ENCODE results near the gene AEBP2.

AEBP2 gene

DNA sequence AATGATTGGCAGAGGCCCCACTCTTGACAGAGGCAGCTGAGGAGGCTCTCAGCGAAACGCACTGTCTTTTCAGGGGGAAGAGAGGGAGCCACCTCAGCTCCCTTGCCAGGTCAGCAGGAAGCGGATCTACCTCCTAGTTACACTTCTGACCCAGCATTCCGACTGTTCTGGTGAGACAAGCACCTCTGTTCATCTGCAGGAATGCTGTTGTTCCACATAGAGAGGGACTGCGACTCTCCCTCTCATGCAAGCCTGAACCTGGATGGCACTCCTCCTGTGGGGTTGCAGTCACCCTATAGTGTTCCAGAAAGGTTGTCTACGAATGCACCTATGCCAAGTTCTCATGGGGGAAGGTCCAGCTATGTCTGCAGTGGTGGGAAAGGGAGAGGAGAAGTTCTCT is 37.1 kb upstream of the AEBP2 start:
- in situ Hi-C loops (cut with MboI; ENCODE audit: low sequenced_read_pairs, unreplicated experiment) = no loop called here
- TF ChIP-seq, protein P1, sequence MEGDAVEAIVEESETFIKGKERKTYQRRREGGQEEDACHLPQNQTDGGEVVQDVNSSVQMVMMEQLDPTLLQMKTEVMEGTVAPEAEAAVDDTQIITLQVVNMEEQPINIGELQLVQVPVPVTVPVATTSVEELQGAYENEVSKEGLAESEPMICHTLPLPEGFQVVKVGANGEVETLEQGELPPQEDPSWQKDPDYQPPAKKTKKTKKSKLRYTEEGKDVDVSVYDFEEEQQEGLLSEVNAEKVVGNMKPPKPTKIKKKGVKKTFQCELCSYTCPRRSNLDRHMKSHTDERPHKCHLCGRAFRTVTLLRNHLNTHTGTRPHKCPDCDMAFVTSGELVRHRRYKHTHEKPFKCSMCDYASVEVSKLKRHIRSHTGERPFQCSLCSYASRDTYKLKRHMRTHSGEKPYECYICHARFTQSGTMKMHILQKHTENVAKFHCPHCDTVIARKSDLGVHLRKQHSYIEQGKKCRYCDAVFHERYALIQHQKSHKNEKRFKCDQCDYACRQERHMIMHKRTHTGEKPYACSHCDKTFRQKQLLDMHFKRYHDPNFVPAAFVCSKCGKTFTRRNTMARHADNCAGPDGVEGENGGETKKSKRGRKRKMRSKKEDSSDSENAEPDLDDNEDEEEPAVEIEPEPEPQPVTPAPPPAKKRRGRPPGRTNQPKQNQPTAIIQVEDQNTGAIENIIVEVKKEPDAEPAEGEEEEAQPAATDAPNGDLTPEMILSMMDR (IDR thresholded peaks at IDR 0.05; ENCODE audit: borderline replicate concordance, control extremely low read depth, extremely low read depth, insufficient read depth, missing control alignments) = no peak
- DNase-seq (ENCODE audit: low spot score) = no peak

DNA sequence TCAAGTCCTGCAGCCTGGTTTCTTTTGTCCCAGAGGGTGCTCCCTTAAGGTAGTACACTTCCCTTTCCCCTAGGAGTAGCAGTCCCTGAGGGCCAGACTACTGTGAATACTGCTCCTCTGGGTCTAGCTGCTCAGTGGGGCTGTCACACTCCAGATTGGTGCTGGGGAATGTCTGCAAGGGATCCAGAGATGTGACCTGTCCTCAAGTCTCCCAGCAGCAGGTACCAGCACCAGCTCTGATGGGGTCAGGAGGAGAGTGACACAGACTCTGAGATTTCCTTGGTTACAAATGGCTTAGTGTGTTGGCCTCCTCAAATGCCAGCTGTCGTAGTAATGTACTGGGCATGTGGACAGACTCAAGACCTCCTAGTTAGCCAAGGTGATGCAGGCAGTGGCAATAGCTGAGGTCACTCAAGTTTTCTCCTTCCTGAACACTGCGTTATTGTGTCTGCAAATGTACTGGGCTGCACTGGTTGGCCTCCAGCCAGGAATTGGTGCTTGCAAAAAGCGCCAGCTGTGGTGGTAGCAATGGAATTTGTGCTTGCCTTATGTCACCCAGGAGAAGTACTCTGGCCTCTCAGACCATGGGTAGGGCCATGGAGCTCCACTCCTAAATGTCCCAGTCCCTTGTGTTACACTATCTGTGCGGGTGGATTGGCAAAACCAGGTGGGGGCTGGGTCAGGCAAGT is 36.4 kb upstream of the AEBP2 start:
- in situ Hi-C loops (cut with MboI; ENCODE audit: low sequenced_read_pairs, unreplicated experiment) = no loop called here
- DNase-seq (ENCODE audit: low spot score) = no peak
- TF ChIP-seq, protein P1 (IDR thresholded peaks at IDR 0.05; ENCODE audit: borderline replicate concordance, control extremely low read depth, extremely low read depth, insufficient read depth, missing control alignments) = no peak

DNA sequence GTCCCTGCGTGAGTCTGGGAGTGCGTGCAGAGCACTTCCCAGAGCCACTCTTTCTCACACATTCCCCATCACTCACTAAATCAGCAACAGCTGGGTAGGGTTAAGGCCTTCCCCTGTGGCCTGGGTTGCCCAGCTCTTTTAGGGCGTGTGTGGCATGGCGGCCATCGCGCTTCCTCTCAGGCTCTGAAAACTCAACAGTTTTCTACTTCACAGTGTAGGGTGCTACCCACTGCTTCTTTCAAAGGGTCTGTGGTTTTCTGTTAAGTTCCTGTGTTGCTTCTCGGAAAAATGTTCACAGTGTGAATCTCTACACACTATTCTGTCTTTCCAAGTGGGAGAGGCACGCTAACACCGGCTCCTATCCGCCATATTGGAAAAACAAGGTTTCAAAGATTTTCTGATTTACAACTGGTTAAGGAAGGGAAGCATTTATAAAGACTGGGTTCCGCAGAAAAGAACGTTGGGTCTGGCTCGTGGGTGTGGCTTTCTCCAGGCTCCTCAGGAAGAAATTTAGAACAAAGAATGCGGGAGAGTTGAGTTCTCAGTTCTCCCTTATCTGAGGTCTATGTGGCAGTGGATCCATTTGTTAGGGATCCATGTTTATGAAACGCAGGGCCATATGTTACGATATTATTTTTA is 34.9 kb upstream of the AEBP2 start:
- DNase-seq (ENCODE audit: low spot score) = no peak
- TF ChIP-seq, protein P1 (IDR thresholded peaks at IDR 0.05; ENCODE audit: borderline replicate concordance, control extremely low read depth, extremely low read depth, insufficient read depth, missing control alignments) = no peak
- in situ Hi-C loops (cut with MboI; ENCODE audit: low sequenced_read_pairs, unreplicated experiment) = no loop called here

DNA sequence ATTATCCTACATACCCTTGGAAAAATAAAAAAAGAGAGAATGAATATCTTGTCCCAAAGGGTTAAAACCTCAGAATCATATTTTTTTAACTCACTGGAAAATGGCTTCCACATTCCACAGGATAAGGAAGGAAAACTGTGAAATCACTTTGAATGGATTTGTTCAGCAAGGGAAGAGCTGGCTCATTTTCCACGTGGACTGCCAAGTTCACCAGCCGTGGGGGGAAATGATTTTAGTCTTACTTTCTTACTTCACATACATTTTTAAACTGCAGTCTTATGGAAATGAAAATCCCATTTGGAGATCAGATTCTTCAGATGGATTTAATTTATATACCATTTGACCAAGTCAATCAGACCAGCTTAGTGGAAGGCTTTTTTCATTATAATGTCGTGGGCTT is 29.9 kb upstream of the AEBP2 start:
- in situ Hi-C loops (cut with MboI; ENCODE audit: low sequenced_read_pairs, unreplicated experiment) = no loop called here
- TF ChIP-seq, protein P1 (IDR thresholded peaks at IDR 0.05; ENCODE audit: borderline replicate concordance, control extremely low read depth, extremely low read depth, insufficient read depth, missing control alignments) = no peak
- no peak for DNase-seq (ENCODE audit: low spot score)

DNA sequence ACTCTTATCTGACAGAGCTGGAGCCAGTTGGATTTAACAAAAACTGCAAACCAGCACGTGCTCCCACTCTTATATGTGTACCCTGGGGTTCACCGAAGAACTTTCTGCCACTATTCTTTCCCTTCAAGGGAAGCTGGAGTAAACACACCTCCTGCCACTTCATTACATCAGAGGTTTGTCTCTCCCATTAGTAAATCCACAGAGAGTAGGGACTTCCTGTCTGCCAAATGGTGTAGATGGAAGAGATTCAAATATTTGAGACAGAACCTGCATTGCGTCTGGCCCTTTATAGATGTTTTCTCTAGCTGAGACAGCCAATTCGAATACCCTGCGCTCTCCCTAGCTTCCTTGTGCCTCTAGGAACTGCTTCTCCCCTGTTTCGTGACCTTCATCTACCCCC is 29.1 kb upstream of the AEBP2 start:
- DNase-seq (ENCODE audit: low spot score) = no peak

DNA sequence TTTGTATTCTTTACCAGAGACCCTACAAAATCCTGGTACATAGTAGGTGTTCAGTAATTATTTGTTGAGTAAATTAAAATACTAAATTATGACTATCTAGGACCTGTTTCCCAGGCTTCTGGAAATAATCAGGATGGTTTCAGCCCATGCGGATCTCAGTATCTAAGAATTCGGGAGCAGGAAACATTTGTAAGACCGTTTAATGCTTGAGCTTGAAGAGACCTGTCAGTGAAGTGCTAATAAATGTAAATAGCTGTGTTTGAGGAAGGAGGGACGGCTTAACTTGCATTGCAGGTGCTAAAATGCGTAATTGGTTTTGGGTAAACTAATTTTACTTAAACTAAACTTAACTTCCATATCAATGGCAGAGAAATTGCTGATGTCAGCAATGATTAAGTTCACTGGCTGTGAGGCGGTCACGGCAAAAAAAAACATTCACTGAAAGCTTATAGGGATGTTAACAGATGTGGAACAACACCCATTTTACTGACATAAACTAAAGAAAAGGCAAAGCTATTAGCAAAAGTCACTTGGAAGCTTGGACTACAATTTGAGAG is 28.6 kb upstream of the AEBP2 start:
- no peak for DNase-seq (ENCODE audit: low spot score)
- in situ Hi-C loops (cut with MboI; ENCODE audit: low sequenced_read_pairs, unreplicated experiment) = no loop called here
- TF ChIP-seq, protein P1 (IDR thresholded peaks at IDR 0.05; ENCODE audit: borderline replicate concordance, control extremely low read depth, extremely low read depth, insufficient read depth, missing control alignments) = no peak

More for the DNA sequence above, 29.1 kb upstream of the AEBP2 start:
- in situ Hi-C loops (cut with MboI; ENCODE audit: low sequenced_read_pairs, unreplicated experiment) = no loop called here
- TF ChIP-seq, protein P1 (IDR thresholded peaks at IDR 0.05; ENCODE audit: borderline replicate concordance, control extremely low read depth, extremely low read depth, insufficient read depth, missing control alignments) = no peak
